H9 (cell line): ENCODE data around the gene R3HDM2. TPM values are rescaled to one million over a fixed set of nuclear protein-coding genes. Genes with fewer than 3 reads are reported as not detected.

Experiments used
- DNase-seq: peaks from one replicate; pipeline ENCODE4 v3.0.0-alpha.2; 2017
- H2AFZ ChIP-seq: one replicate; pipeline ENCODE4 v1.6.1; 2013; ENCODE audit warnings: mild to moderate bottlenecking, low read length, control low read depth, moderate library complexity
- H2AK5ac ChIP-seq: 2 replicates; pipeline ENCODE4 v1.6.1; 2013; ENCODE audit warnings: low read length, control low read depth, mixed read lengths; ENCODE audit not compliant: insufficient read length
- H2BK120ac ChIP-seq: one replicate; pipeline ENCODE4 v1.6.1; 2013; ENCODE audit warnings: low read depth, mild to moderate bottlenecking, low read length, control low read depth, inconsistent platforms; ENCODE audit not compliant: poor library complexity, severe bottlenecking
- H2BK12ac ChIP-seq: 2 replicates; pipeline ENCODE4 v1.6.1; 2013; ENCODE audit warnings: low read length, control low read depth, mixed read lengths, low read depth; ENCODE audit not compliant: insufficient read length
- H2BK15ac ChIP-seq: 2 replicates; pipeline ENCODE4 v1.6.1; 2013; ENCODE audit warnings: low read depth, low read length, control low read depth
- H2BK20ac ChIP-seq: one replicate; pipeline ENCODE4 v1.6.1; 2013; ENCODE audit warnings: low read depth, mild to moderate bottlenecking, low read length, control low read depth, inconsistent platforms; ENCODE audit not compliant: poor library complexity, severe bottlenecking
- H2BK5ac ChIP-seq: 2 replicates; pipeline ENCODE4 v1.6.1; 2013; ENCODE audit warnings: low read length, control low read depth, mixed read lengths; ENCODE audit not compliant: insufficient read length
- H3K14ac ChIP-seq: 2 replicates; pipeline ENCODE4 v1.6.1; 2013; ENCODE audit warnings: low read length, control low read depth; ENCODE audit not compliant: insufficient read depth
- H3K18ac ChIP-seq: 2 replicates; pipeline ENCODE4 v1.6.1; 2013; ENCODE audit warnings: low read depth, mild to moderate bottlenecking, mixed read lengths, low read length, control low read depth; ENCODE audit not compliant: insufficient read length
- H3K23ac ChIP-seq: 2 replicates; pipeline ENCODE4 v1.6.1; 2013; ENCODE audit warnings: low read length, control low read depth, mixed read lengths, low read depth; ENCODE audit not compliant: insufficient read length
- H3K23me2 ChIP-seq: 2 replicates; pipeline ENCODE4 v1.6.1; 2013; ENCODE audit warnings: low read depth, mild to moderate bottlenecking, mixed read lengths, low read length, control low read depth; ENCODE audit not compliant: insufficient read length, poor library complexity, severe bottlenecking
- H3K27ac ChIP-seq: 2 replicates; pipeline ENCODE4 v1.5.1; 2013; ENCODE audit warnings: low read length, control low read depth, mixed read lengths, low read depth; ENCODE audit not compliant: insufficient read length
- H3K27me3 ChIP-seq: 2 replicates; pipeline ENCODE4 v1.6.1; 2013; ENCODE audit warnings: low read length, control low read depth, inconsistent platforms; ENCODE audit not compliant: insufficient read depth
- H3K4ac ChIP-seq: 2 replicates; pipeline ENCODE4 v1.6.1; 2013; ENCODE audit warnings: low read depth, mild to moderate bottlenecking, control low read depth, inconsistent platforms, low read length, moderate library complexity
- H3K4me1 ChIP-seq: 2 replicates; pipeline ENCODE4 v1.6.1; 2013; ENCODE audit warnings: low read length, control low read depth, inconsistent platforms; ENCODE audit not compliant: insufficient read depth
- H3K4me2 ChIP-seq: 2 replicates; pipeline ENCODE4 v1.6.1; 2013; ENCODE audit warnings: low read length, control low read depth, mixed read lengths; ENCODE audit not compliant: insufficient read length, insufficient read depth
- H3K56ac ChIP-seq: 2 replicates; pipeline ENCODE4 v1.6.1; 2013; ENCODE audit warnings: low read depth, mild to moderate bottlenecking, mixed read lengths, low read length, control low read depth; ENCODE audit not compliant: insufficient read length
- H3K79me1 ChIP-seq: 2 replicates; pipeline ENCODE4 v1.6.1; 2013; ENCODE audit warnings: low read depth, mild to moderate bottlenecking, moderate library complexity, low read length, control low read depth, inconsistent platforms; ENCODE audit not compliant: insufficient read depth, poor library complexity, severe bottlenecking
- H3K79me2 ChIP-seq: 2 replicates; pipeline ENCODE4 v1.6.1; 2013; ENCODE audit warnings: low read length, control low read depth, inconsistent platforms; ENCODE audit not compliant: insufficient read depth
- H3K9ac ChIP-seq: 2 replicates; pipeline ENCODE4 v1.6.1; 2013; ENCODE audit warnings: low read length, control low read depth, mixed read lengths; ENCODE audit not compliant: insufficient read length; ENCODE audit errors: extremely low read depth
- H3K9me3 ChIP-seq: one replicate; pipeline ENCODE4 v1.6.1; 2013; ENCODE audit warnings: low read depth, low read length, inconsistent platforms; ENCODE audit not compliant: control insufficient read depth
- H3T11ph ChIP-seq: one replicate; pipeline ENCODE4 v1.6.1; 2013; ENCODE audit warnings: mild to moderate bottlenecking, low read length, control low read depth, inconsistent platforms
- H4K20me1 ChIP-seq: one replicate; pipeline ENCODE4 v1.6.1; 2013; ENCODE audit not compliant: control insufficient read depth, insufficient read length, insufficient read depth
- H4K5ac ChIP-seq: 2 replicates; pipeline ENCODE4 v1.6.1; 2013; ENCODE audit warnings: low read depth, mild to moderate bottlenecking, mixed read lengths, low read length, control low read depth; ENCODE audit not compliant: insufficient read length
- H4K8ac ChIP-seq: replicated peaks from 2 replicates; pipeline ENCODE4 v1.6.1; 2013; ENCODE audit warnings: low read length, control low read depth, mixed read lengths, low read depth; ENCODE audit not compliant: insufficient read length
- H4K91ac ChIP-seq: 2 replicates; pipeline ENCODE4 v1.6.1; 2013; ENCODE audit warnings: low read depth, mild to moderate bottlenecking, moderate library complexity, mixed read lengths, low read length, control low read depth; ENCODE audit not compliant: insufficient read length
- H3K27ac Mint-ChIP-seq, 3 experiments: 2 replicates in 2 of 3; 3 replicates in 1 of 3; pipeline ENCODE4 v1.8.0; 2020 to 2021; ENCODE audit warnings: mixed read lengths in 3 of 3, mild to moderate bottlenecking in 1 of 3, moderate library complexity in 1 of 3
- H3K27me3 Mint-ChIP-seq: 2 replicates; pipeline ENCODE4 v1.8.0; 2021; ENCODE audit warnings: low read depth, mild to moderate bottlenecking, moderate library complexity, mixed read lengths
- H3K36me3 Mint-ChIP-seq, 3 experiments: 2 replicates in 2 of 3; 3 replicates in 1 of 3; pipeline ENCODE4 v1.8.0; 2020 to 2021; ENCODE audit warnings: low read depth in 3 of 3, mixed read lengths in 3 of 3; ENCODE audit not compliant: insufficient read depth in 1 of 3
- H3K4me1 Mint-ChIP-seq, 2 experiments: 2 replicates each; pipeline ENCODE4 v1.8.0; 2020; ENCODE audit warnings: mixed read lengths in 2 of 2
- H3K4me3 Mint-ChIP-seq, 2 experiments: 2 replicates in 1 of 2; 3 replicates in 1 of 2; pipeline ENCODE4 v1.8.0; 2020 to 2021; ENCODE audit warnings: mild to moderate bottlenecking in 2 of 2, mixed read lengths in 2 of 2, moderate library complexity in 1 of 2
- H3K9me3 Mint-ChIP-seq, 2 experiments: 2 replicates in 1 of 2; 3 replicates in 1 of 2; pipeline ENCODE4 v1.8.0; 2020; ENCODE audit warnings: mild to moderate bottlenecking in 2 of 2, mixed read lengths in 2 of 2, moderate library complexity in 1 of 2
- CTCF ChIP-seq: fragments of 200-600 bp; sonication (generic); conservative IDR thresholded peaks from 3 replicates; pipeline ENCODE4 v1.8.0; 2021; ENCODE audit warnings: antibody characterized with exemption, mild to moderate bottlenecking
- WGBS: extraction: QIAGEN DNeasy Blood & Tissue Kit; methylation state at CpG from one replicate; pipeline ENCODE4 v1.1.7; 2013; ENCODE audit warnings: missing lambda C conversion rate, low lambda C conversion rate, mixed read lengths; ENCODE audit not compliant: insufficient read length; ENCODE audit errors: extremely low coverage; 5-methylcytosine and 5-hydroxymethylcytosine counted together
- total RNA-seq: library from RNA; stranded (reverse); gene quantifications from 2 replicates; pipeline ENCODE4 v1.2.1, GENCODE V29; 2021

The R3HDM2 gene
- total RNA-seq, 1 experiment from 2014 or later, result 43.9 TPM

DNA sequence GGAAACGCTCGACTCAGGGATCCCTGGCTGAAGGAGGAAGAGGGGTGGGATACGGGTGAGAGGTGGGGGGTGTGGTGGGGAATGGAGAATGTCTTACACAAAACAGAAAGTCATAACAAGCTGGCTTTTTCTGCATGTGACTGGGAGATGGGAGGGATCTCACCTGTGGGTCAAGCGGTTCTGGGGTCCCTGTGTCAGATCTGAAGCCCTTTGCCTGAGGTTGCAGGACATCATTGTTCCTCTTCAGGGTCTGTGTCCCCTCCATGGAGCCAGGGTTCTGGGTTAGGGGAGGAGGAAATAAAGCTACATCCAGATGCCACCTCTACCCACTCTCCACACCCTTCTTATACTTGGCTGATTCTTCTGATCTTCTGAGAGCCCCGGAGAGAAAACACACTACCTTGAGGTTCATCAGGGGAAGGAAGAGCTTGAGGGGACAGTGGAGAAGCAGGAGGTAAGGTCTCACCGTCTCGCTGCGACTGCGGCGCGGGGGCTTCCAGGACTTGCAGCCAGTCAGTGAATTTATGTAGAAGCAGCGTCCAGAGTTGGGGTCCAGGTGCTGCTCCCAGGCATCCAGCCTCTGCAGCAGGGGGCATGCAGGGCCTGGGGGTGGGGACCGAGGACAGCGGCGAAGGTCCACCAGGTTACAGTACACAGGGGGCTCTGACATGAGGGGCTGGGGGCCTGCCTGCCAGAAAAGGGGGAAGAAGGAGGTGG is 46.3 kb upstream of the R3HDM2 start:
- Histone ChIP-seq H2BK120ac (no peak overlapping the region), H3K18ac (no peak overlapping the region), H3K23ac (no peak overlapping the region), H2BK15ac (no peak overlapping the region), H3K23me2 (peaks cover 15% of the 10 kb centered on the region), H2BK20ac (no peak overlapping the region), H4K8ac (no peak overlapping the region), H4K91ac (no peak overlapping the region), H4K5ac (no peak overlapping the region), H2BK12ac (no peak overlapping the region), H3T11ph (no peak overlapping the region), H3K4ac (no peak overlapping the region), H4K20me1 (peaks cover 3% of the 10 kb centered on the region), H3K27me3 (peaks cover 37% of the 10 kb centered on the region), H3K4me2 (no peak overlapping the region), H3K9me3 (no peaks in the 10 kb centered on the region), H3K9ac (no peak overlapping the region), H2AFZ (no peak overlapping the region), H3K27ac (no peak overlapping the region), H3K14ac (no peak overlapping the region; the same call in 1 of the 2 replicates), H3K79me2 (no peaks in the 10 kb centered on the region), H3K4me1 (peaks cover 3% of the 10 kb centered on the region; the same call in 1 of the 2 replicates), H3K79me1 (no peaks in the 10 kb centered on the region), H3K56ac (no peak overlapping the region), H2BK5ac (no peak overlapping the region), H2AK5ac (no peak overlapping the region)
- Mint-ChIP-seq H3K4me3 (peak overlapping the region in 1 of 2 experiments; percentile 80; a peak in 1 of 5 replicates), H3K27ac (no peak overlapping the region), H3K4me1 (peaks cover 26 to 27% of the 10 kb centered on the region in 2 experiments), H3K36me3 (no peaks in the 10 kb centered on the region; a peak in 2 of 7 replicates), H3K27me3 (peaks cover 79% of the 10 kb centered on the region), H3K9me3 (no peaks in the 10 kb centered on the region)
- WGBS, result no CpG with 5 or more reads among the region's 15 CpGs
- DNase-seq, result no peak
- TF ChIP-seq CTCF, result no peak
